GM19468 (cell line): ENCODE measurements around the gene NUP98.
"Not testable (repeated sequence)": the region's sequence is repeated elsewhere in the genome, so short reads cannot be mapped to it uniquely, and the experiment has no call there.

Source experiments
- ATAC-seq: cut with Tn5 transposase; IDR thresholded peaks from one replicate; pipeline ENCODE4 v1.9.1; 2021; ENCODE audit warnings: mild to moderate bottlenecking, moderate library complexity, moderate number of reproducible peaks; ENCODE audit not compliant: unreplicated experiment; ENCODE audit errors: extremely low read depth

The NUP98 gene

GRCh38 chr11:3802011-3802790, 4.8 kb upstream of the NUP98 start:
- no peak for ATAC-seq

- no peak for ATAC-seq
These were observed 2.5 kb upstream of the NUP98 start for GRCh38 chr11:3799873-3800272.

GRCh38 chr11:3799143-3799542, 1.8 kb upstream of the NUP98 start:
- no peak for ATAC-seq

GRCh38 chr11:3796801-3797328, 489 bp downstream of the NUP98 start:
- no peak for ATAC-seq

GRCh38 chr11:3796346-3796745, 1.0 kb downstream of the NUP98 start:
- ATAC-seq: no peak

- ATAC-seq: no peak
These were observed 1.4 kb downstream of the NUP98 start for GRCh38 chr11:3796002-3796311.

GRCh38 chr11:3795131-3796001, 2.0 kb downstream of the NUP98 start:
- no peak for ATAC-seq

- ATAC-seq: not testable (repeated sequence)
These were observed 3.0 kb downstream of the NUP98 start for GRCh38 chr11:3794387-3794786.

- ATAC-seq: no peak
These were observed 10.4 kb downstream of the NUP98 start for GRCh38 chr11:3786781-3787428.

- ATAC-seq: no peak
These were observed 13.7 kb downstream of the NUP98 start for GRCh38 chr11:3783611-3784010.

GRCh38 chr11:3782963-3783362, 14.4 kb downstream of the NUP98 start:
- ATAC-seq: no peak

- ATAC-seq: no peak
These were observed 15.9 kb downstream of the NUP98 start for GRCh38 chr11:3781423-3781822.

- ATAC-seq: no peak
These were observed 21.5 kb downstream of the NUP98 start for GRCh38 chr11:3775736-3776406.

GRCh38 chr11:3773180-3773579, 24.2 kb downstream of the NUP98 start:
- ATAC-seq: no peak

GRCh38 chr11:3767536-3767935, 29.8 kb downstream of the NUP98 start:
- ATAC-seq: no peak

GRCh38 chr11:3766836-3767235, 30.5 kb downstream of the NUP98 start:
- ATAC-seq: not testable (repeated sequence)

- no peak for ATAC-seq
These were observed 33.1 kb downstream of the NUP98 start for GRCh38 chr11:3764266-3764665.

GRCh38 chr11:3755151-3755550, 42.2 kb downstream of the NUP98 start:
- ATAC-seq: no peak

- ATAC-seq: no peak
These were observed 44.2 kb downstream of the NUP98 start for GRCh38 chr11:3753110-3753509.

- no peak for ATAC-seq
These were observed 49.6 kb downstream of the NUP98 start for GRCh38 chr11:3747704-3748103.
